K562 (cell line): ENCODE data around the gene DBP. TPM values are rescaled to one million over a fixed set of nuclear protein-coding genes. Genes with fewer than 3 reads are reported as not detected.

ENCODE experiments used
- ASH1L ChIP-seq: fragments of 450-650 bp; IDR thresholded peaks from 2 replicates; pipeline ENCODE4 v1.6.1; 2018; ENCODE audit warnings: borderline replicate concordance, mild to moderate bottlenecking, low read depth; ENCODE audit not compliant: partially characterized antibody
- BRD9 ChIP-seq: fragments of 450-650 bp; IDR thresholded peaks from 2 replicates; pipeline ENCODE4 v1.6.1; 2018; ENCODE audit warnings: low read depth; ENCODE audit not compliant: partially characterized antibody
- GTF2B ChIP-seq: IDR thresholded peaks from 2 replicates; pipeline ENCODE4 v1.6.1; 2011; ENCODE audit not compliant: insufficient read length; ENCODE audit errors: extremely low read depth
- GTF2E2 ChIP-seq: fragments of 200-800 bp; sonication (Bioruptor generic); IDR thresholded peaks from 2 replicates; pipeline ENCODE4 v1.6.1; 2016; ENCODE audit warnings: missing genetic modification characterization, missing compliant biosample characterization
- KLF10 ChIP-seq: fragments of 250-450 bp; sonication (Bioruptor Pico); IDR thresholded peaks from 2 replicates; pipeline ENCODE4 v1.6.1; 2021; ENCODE audit warnings: matching md5 sums
- KLF13 ChIP-seq: fragments of 450-650 bp; IDR thresholded peaks from 2 replicates; pipeline ENCODE4 v1.6.1; 2016; ENCODE audit warnings: missing genetic modification characterization, low read depth, mild to moderate bottlenecking, missing compliant biosample characterization, moderate library complexity, borderline replicate concordance
- MNT ChIP-seq, 2 experiments: fragments of 450-650 bp; conservative IDR thresholded peaks; 2 replicates each; pipeline ENCODE4 v1.6.1; 2017; ENCODE audit warnings: mild to moderate bottlenecking in 2 of 2, moderate library complexity in 2 of 2
- POU5F1 ChIP-seq: fragments of 150-350 bp; IDR thresholded peaks from 2 replicates; pipeline ENCODE4 v1.6.1; 2014; ENCODE audit warnings: borderline replicate concordance, low read length, low read depth, mild to moderate bottlenecking; ENCODE audit not compliant: partially characterized antibody
- PTTG1 ChIP-seq: fragments of 450-650 bp; IDR thresholded peaks from 2 replicates; pipeline ENCODE4 v1.6.1; 2016; ENCODE audit warnings: low read depth, mild to moderate bottlenecking, missing genetic modification characterization, missing compliant biosample characterization
- RB1 ChIP-seq: fragments of 450-650 bp; IDR thresholded peaks from 2 replicates; pipeline ENCODE4 v1.6.1; 2017; ENCODE audit warnings: low read depth, mild to moderate bottlenecking
- SAP30 ChIP-seq: fragments of 200-600 bp; sonication (generic); IDR thresholded peaks from 2 replicates; pipeline ENCODE4 v1.6.1; 2012; ENCODE audit warnings: borderline replicate concordance, low read depth, mild to moderate bottlenecking, moderate library complexity, low read length, control low read depth, inconsistent platforms; ENCODE audit not compliant: insufficient read depth, poor library complexity, severe bottlenecking
- SLC30A9 ChIP-seq: fragments of 250-450 bp; sonication (Bioruptor Pico); IDR thresholded peaks from 2 replicates; pipeline ENCODE4 v1.8.0; 2022; ENCODE audit warnings: mild to moderate bottlenecking, moderate library complexity
- SMARCE1 ChIP-seq: fragments of 450-650 bp; IDR thresholded peaks from 2 replicates; pipeline ENCODE4 v1.7.1; 2016; ENCODE audit warnings: mild to moderate bottlenecking
- SRF ChIP-seq, 2 experiments: fragments of 250-450, 450-650 bp in 1 of 2; sonication (Bioruptor Pico) in 1 of 2; sonication (generic) in 1 of 2; formaldehyde crosslinking; IDR thresholded peaks; 2 replicates each; pipeline versions ENCODE4 v1.5.0 to v1.5.1; 2020 to 2022; ENCODE audit warnings: mild to moderate bottlenecking in 1 of 2, missing genetic modification reagents in 1 of 2
- TCF15 ChIP-seq: fragments of 250-450 bp; sonication (Bioruptor Pico); IDR thresholded peaks from 2 replicates; pipeline ENCODE4 v1.8.0; 2022; ENCODE audit warnings: moderate library complexity, mild to moderate bottlenecking, inconsistent platforms
- TFAM ChIP-seq: fragments of 250-450 bp; sonication (Bioruptor Pico); conservative IDR thresholded peaks from 2 replicates; pipeline ENCODE4 v1.5.0; 2021; ENCODE audit warnings: mild to moderate bottlenecking, moderate library complexity
- ZBTB11 ChIP-seq, 3 experiments: fragments of 200-800 bp in 1 of 3; fragments of 250-450 bp in 1 of 3; fragments of 450-650 bp in 1 of 3; sonication (Bioruptor Pico) in 1 of 3; sonication (Bioruptor generic) in 1 of 3; formaldehyde crosslinking in 1 of 3; IDR thresholded peaks; 2 replicates each; pipeline versions ENCODE4 v1.6.1 to v1.8.0; 2016 to 2022; ENCODE audit warnings: mild to moderate bottlenecking in 2 of 3, missing genetic modification characterization in 2 of 3, missing compliant biosample characterization in 1 of 3, moderate library complexity in 1 of 3
- ZKSCAN1 ChIP-seq: fragments of 150-350 bp; IDR thresholded peaks from 2 replicates; pipeline ENCODE4 v1.6.1; 2016; ENCODE audit warnings: low read depth, low read length
- ZNF224 ChIP-seq: sonication (generic); formaldehyde crosslinking; IDR thresholded peaks from 2 replicates; pipeline ENCODE4 v1.8.0; 2022; ENCODE audit warnings: mild to moderate bottlenecking, missing genetic modification reagents
- ZNF431 ChIP-seq: sonication (generic); formaldehyde crosslinking; IDR thresholded peaks from 2 replicates; pipeline ENCODE4 v1.8.0; 2022; ENCODE audit warnings: mild to moderate bottlenecking, missing genetic modification reagents
- ZNF551 ChIP-seq: fragments of 250-450 bp; sonication (Bioruptor Pico); IDR thresholded peaks from 2 replicates; pipeline ENCODE4 v1.5.0; 2021; ENCODE audit warnings: mild to moderate bottlenecking, moderate library complexity
- ZNF76 ChIP-seq: fragments of 250-450 bp; sonication (Bioruptor Pico); IDR thresholded peaks from 2 replicates; pipeline ENCODE4 v1.4.0; 2020; ENCODE audit warnings: mild to moderate bottlenecking, moderate library complexity, borderline replicate concordance
- polyA plus RNA-seq, 8 experiments: library from polyadenylated mRNA; depleted of rRNA in 4 of 8; stranded (reverse) in 5 of 8; unstranded in 3 of 8; fragments of >200 nt; fragmentation: Nextera tagmentation in 2 of 8; fragmentation: Illumina TruSeq in 1 of 8; extraction: Ambion mirVana in 2 of 8; extraction: Trizol in 1 of 8; gene quantifications; 2 replicates each; pipeline versions ENCODE4 v1.2.1 to v1.2.3, GENCODE V29; 2011 to 2014; ENCODE audit warnings: inconsistent platforms in 1 of 8, missing spikeins in 1 of 8
- total RNA-seq, 7 experiments: library from RNA; depleted of rRNA in 6 of 7; stranded (reverse); fragments of >200 nt in 6 of 7; fragmentation: Illumina TruSeq in 2 of 7; extraction: Trizol in 2 of 7; gene quantifications; 2 replicates each; pipeline versions ENCODE4 v1.2.1 to v1.2.3, GENCODE V29; 2011 to 2021; ENCODE audit warnings: low replicate concordance in 1 of 7

Gene DBP
- total and polyA plus RNA-seq, 9 of the 15 experiments (the other 6 are each of a cell fraction or from before 2014, with no cell fraction given): 0.25 to 5.5 (median 1.8) TPM

- TF ChIP-seq SRF (CRISPR knock-in tag; IDR thresholded peaks at IDR 0.05) (peak in 1 of 2 experiments; percentile 84; a peak in 2 of 4 replicates), POU5F1 (no peak), KLF10 (CRISPR knock-in tag) (no peak), ZNF224 (CRISPR knock-in tag) (peak; percentile 95; the same call in 1 of the 2 replicates), ZNF431 (CRISPR knock-in tag) (peak; percentile 97), GTF2E2 (tag) (no peak), KLF13 (tag) (no peak), ZKSCAN1 (0 out of 2 replicates have a peak, but pooled peaks have one; percentile 35), ZNF76 (no peak), ASH1L (peak; percentile 89), TCF15 (CRISPR knock-in tag) (no peak), ZBTB11 (CRISPR knock-in tag; IDR thresholded peaks at IDR 0.05) (no peak; a peak in 1 of 6 replicates), MNT (conservative IDR thresholded peaks at IDR 0.05) (peak; percentile 100), PTTG1 (tag) (no peak), ZNF551 (no peak), GTF2B (no peak), SAP30 (no peak), TFAM (no peak), SMARCE1 (no peak), BRD9 (peak; percentile 43), SLC30A9 (CRISPR knock-in tag) (no peak), RB1 (peak; percentile 62)
These were observed 319 bp upstream of the DBP start (continued) for GRCh38 chr19:48637449-48637947.
